SW 1271 (cell line): ENCODE results near the gene KCNAB1.
"Not testable (repeated sequence)": the region's sequence is repeated elsewhere in the genome, so short reads cannot be mapped to it uniquely, and the experiment has no call there.

Experiments used
- DNase-seq, 2 experiments: peaks; one replicate each; lab custom pipeline; 2025; lab: John Stamatoyannopoulos, UW

Gene KCNAB1

GRCh38 chr3:156539051-156539450, 418.7 kb downstream of the KCNAB1 start:
- no peak for DNase-seq

DNA sequence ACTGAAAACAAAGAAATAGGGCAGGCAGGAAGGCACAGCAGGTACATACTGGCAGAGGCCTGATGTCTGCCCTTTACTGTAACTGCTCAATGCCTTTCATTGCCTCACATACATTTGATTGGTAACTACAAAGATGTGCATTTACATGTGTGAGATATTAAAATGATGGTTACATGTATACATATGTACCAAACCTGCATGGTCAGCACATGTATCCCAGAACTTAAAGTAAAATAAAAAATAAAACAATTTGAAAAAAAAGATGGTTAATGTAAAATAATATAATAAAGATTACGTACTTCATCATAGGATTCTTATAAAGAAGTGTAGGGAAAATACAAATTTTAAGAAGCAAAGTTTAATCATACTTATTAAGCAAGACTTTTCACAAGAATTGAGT, 419.4 kb downstream of the KCNAB1 start:
- no peak for DNase-seq

DNA sequence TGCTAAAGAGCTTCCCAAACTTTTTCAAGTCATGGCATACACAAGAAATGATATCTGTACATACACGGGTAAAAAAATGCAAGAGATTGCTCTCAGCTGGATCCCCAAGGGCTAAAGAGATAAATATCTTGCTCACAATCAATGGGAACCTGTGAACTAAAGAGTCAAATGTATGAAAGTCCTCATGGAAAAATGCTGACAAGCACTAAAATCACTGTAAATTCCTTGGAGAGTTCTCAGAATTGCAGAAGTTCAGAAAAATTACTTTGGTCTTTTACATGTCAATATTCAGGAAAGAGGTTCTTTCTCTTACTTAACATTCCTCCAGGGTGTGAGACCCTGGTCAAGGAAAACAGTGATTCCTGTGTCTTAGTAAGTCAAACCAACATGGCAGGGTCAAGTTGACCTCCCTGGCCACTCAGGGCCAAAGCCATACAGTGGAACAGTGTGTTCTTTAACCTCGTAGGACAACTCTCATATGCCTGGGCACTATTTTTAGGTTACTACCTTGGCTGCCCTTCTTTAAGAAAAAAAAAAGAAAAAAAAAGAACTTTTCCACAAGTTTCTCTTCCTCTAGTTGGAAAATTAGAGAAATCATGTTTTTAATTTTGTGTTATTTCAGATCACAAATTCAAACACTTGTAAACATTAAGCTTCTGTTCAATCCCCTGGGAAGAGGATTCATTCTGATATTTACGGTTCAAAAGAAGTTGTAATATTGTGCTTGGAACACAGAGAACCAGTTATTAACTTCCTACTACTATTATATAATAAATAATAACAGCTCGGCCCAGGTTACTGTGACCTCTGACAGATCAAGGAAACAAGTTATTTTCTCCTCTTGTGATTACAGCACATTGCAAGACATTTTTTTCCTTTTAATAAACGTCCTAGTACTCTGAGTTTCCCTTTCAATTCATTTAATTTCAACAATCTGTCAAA, 422.0 kb downstream of the KCNAB1 start:
- DNase-seq: no peak

DNA sequence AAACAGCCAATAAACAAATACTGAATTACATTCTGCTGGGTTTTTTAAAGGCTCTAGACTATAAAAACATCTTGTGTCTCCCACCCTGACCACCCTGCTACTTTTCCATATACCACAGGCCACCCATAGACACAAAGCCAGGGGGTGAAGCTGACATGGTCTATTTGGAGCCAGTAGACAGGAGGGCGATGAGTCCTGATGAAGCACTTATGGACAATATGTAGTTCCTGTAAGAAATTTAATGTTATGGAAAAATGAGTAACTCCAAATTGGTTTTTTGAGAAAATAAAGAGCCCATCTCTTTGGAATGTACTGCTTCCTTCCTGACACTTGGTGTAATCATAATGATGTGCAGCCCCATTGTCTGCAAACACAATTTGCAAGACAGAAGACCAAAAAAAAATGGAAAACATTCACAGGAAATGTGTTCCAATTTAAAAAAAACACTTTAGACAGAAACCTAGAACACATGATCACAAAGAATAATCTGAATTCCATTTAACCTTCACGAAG, 422.7 kb downstream of the KCNAB1 start:
- DNase-seq: no peak

- peak in 1 of 2 experiments; percentile 20 for DNase-seq
Observed at GRCh38 chr3:156547637-156548036, 427.3 kb downstream of the KCNAB1 start.

DNA sequence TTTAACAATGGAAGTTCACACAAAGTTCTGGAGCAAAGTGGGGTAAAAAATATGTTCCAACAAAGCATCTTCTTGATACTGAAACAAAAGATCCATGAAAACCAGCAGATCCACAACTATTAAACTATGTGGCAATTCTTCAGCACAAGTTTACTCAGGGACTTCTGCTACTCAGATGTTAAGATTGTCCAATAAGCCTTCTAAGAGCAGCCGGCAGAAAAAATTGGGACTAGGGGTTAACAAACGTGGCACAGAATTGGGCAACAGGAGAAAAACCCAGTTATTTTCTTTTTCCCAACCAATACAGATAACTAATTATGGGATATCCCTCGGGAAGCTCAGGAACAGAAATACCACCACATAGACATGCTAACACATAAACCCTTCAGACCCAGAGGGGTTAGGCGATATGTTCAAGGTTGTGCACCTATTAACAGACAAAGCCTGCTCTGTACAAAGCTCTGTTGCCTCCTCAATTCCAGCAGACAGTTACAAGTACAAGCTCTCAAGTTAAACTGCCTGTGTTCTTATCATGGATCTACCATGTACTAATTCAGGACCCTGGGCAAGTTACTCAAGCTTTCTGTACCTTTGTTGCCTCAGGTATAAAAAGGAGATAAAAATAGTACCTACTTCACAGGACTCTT, 427.8 kb downstream of the KCNAB1 start:
- DNase-seq: no peak

DNA sequence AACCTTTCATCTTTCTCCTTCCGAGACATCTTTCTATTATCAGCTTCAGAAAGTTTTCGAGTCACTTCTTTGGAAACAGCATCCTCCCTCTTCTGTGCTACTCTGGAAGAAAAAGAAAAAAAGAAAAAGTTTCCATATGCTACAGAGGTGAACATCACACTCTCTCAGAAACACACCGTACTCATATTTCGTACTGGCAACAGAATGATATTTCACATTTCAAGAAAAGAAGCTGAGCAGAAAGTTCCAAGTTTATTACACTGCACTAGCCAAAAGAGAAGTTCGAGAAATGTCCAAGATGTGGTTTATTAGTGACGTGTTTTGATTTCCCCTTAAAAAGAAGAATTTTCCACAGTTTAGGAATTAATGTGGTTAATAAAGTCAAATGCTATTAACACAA, 428.5 kb downstream of the KCNAB1 start:
- no peak for DNase-seq

DNA sequence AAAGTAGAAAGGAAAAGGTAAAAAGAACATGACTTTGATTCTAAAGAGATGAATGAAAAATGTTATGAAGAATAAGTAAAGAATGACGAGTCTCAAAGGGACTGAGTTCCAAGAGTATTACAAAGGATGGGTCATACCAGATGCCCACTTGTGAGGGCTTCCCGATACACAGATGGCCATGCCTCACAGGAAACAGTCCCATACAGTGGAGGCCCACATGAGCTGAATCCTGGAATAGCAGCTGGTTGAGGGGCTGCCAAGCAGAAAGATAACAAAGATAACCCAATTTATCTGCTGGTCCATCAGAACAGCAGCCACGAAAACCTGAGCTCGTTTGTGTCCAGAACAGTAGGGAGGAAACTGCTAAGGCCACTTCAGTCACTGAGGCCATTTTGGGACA, 430.9 kb downstream of the KCNAB1 start:
- DNase-seq: peak in 1 of 2 experiments; percentile 23

DNA sequence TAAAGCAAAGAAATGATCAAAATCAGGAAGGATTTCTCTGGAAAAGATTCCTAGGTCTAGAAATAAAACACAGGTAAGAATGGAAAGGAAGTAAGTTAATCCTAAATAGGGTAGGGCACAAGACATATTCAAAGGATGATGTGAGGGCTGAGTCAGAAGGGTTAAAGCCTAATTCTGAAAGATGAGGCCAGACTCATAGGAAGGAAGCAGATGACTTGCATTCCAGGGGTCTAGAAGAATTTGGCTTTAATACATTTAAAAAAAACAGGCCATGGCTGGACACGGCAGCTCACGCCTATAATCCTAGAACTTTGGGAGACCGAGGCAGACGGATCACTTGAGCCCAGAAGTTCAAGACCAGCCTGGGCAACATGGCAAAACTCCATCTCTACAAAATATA, 431.4 kb downstream of the KCNAB1 start:
- peak; percentile 26 to 74 for DNase-seq

DNA sequence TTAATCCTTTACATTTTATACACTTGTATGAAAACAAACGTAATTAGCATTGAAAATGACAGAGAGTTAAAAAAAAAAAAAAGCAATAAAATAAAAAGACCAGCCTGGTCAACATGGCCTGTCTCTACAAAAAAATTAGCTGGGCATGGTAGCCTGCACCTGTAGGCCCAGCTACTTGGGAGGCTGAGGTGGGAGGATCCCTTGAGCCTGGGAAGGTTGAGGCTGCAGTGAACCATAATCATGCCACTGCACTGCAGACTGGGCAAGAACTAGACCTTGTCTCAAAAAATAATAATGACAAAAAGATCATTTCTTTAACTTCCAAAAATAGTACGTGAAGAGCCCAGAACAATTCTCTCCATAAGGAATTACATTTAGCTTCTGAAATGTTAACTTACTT, 432.6 kb downstream of the KCNAB1 start:
- no peak for DNase-seq

- DNase-seq: peak; percentile 39 to 57
Observed at GRCh38 chr3:156553705-156554356, 433.5 kb downstream of the KCNAB1 start.

DNA sequence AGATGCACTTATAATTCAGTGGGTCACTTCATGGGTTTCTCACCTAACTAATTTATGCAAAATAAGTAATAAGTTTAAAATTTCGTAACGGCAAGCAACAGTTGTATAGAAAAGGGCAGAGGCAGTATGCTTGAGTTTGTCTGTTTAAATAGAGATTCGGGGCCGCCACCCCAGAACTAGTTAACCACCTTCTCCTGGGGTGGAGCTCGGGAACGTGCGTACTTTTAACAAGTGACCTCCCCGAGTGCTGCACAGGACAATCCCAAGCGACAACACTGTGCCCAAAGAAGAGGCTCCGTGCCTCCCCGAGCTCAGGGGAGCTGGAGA, 434.1 kb downstream of the KCNAB1 start:
- DNase-seq: peak in 1 of 2 experiments; percentile 39

GRCh38 chr3:156554842-156555687, 434.7 kb downstream of the KCNAB1 start, which contains the start of gene SSR3:
Gene SSR3 (minus strand): TSS chr3:156555117. CDS start chr3:156555089, 28 bp downstream.
- DNase-seq: peak; percentile 97 to 98

DNA sequence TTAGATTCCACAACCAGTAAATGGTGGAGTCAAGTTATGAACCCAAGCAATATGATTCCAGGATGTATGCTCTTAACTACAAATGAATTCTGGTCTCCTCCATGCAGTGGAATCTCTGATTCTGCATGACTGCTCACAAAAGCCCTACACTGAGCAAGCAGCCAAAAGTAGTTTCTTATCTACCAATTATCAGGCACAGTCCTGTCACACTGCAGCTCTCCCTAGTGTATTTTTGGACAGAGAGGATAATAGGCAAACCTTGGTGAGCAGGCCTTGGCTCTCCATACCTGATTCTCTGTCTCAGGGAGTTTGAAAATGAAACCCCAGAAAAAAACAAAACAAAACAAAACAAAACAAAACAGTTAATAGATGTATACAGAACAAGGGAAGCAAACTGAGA, 438.0 kb downstream of the KCNAB1 start:
- DNase-seq: no peak

GRCh38 chr3:156559321-156559720, 438.9 kb downstream of the KCNAB1 start:
- no peak for DNase-seq

GRCh38 chr3:156561533-156561932, 441.2 kb downstream of the KCNAB1 start:
- DNase-seq: no peak

GRCh38 chr3:156562486-156562885, 442.1 kb downstream of the KCNAB1 start:
- not testable (repeated sequence) for DNase-seq

DNA sequence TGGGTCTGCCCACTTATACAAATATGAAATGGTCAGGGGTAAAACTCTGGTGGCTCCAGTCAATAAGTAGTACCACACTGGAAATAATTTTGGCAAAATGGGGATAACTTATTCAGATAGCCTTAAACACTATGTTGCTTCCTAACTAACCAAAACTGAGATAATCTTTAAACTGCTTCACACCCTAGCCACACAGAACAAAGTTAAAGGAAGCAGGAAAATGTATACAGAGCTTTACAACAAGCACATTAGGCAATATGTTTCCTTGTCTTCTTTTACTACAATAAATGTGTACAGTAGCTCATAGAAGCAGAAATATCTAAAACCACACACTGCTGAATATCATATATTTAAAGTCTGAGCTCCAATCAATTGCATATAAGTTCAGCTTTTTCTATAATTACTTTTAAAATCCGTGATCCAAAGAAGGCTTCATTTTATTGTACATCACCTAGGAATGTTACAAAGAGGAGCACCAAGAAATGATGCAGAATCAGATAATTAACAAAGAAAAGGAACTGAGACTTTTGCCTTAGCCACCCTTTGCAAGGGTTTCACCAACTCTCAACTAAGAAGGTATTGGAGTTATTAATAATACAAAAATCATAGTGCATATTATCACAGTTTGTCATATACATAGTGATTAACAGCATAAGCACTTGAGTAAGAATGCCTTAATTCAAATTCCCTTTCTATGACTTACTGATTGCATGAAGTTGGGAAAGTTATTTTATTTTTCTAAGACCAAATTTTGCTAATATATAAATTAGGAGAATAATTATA, 443.7 kb downstream of the KCNAB1 start:
- DNase-seq: no peak

GRCh38 chr3:156569016-156569415, 448.6 kb downstream of the KCNAB1 start:
- not testable (repeated sequence) for DNase-seq

- DNase-seq: not testable (repeated sequence)
Observed at GRCh38 chr3:156569881-156570280, 449.5 kb downstream of the KCNAB1 start.

DNA sequence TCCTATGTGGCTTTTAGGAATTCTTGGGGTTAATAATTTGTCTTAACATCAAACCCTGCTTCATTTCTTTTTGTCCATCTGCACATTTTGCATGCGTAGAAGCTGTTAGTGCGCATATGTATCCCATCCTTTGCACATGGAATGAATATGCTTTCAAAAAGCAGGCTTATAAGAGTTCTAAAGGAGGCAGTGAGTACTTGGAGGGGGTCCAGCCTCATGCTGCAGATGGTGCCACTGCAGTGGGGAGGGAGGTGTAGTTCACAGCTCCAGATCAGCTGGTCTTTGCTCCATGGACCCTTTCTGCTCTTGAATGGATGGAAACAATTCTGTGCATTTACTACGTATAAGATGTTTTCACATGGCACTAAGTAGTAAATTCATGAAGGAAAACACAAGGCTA, 455.3 kb downstream of the KCNAB1 start:
- no peak for DNase-seq
